ENCODE measurements around the gene MYG1. TPM values are rescaled to one million over a fixed set of nuclear protein-coding genes. Genes with fewer than 3 reads are reported as not detected.

Gene MYG1
- total RNA-seq: 10 to 100 TPM; 49.0 to 53.7 TPM

- Mint-ChIP-seq H3K4me1 (peaks cover 79% of the 10 kb centered on the region), H3K27ac (peak within 1 kb of the TSS; percentile 83), H3K4me3 (peak within 1 kb of the TSS; percentile 85), H3K9me3 (no peaks in the 10 kb centered on the region), H3K36me3 (ENCODE audit: low read depth) (peaks cover 61% of the 10 kb centered on the region), H3K27me3 (no peaks in the 10 kb centered on the region)
- CTCF ChIA-PET: interaction anchor here (0.6 to 6.8 kb wide), 15 partner anchors 12 to 281 kb away, joined by 3 to 110 read pairs (median 4); partner anchors contain the start of genes AAAS and TARBP2
- POLR2A ChIA-PET: interaction anchor here (0.6 to 9.9 kb wide), 16 partner anchors 8 to 220 kb away, joined by 3 to 141 read pairs (median 4); partner anchors contain the start of genes AAAS, CSAD, ESPL1 and MAP3K12
- DNase-seq: peak; percentile 92
Measured at GRCh38 chr12:53299454-53300180, at the start of gene MYG1. TSS of gene MYG1 (plus strand) at chr12:53299695. CDS start at chr12:53299738, 43 bp downstream.

- peak; percentile 79 for DNase-seq
- H3K27me3 Mint-ChIP-seq: no peaks in the 10 kb centered on the region
- H3K27ac Mint-ChIP-seq: peak overlapping the region; percentile 81
- CTCF ChIA-PET: interaction anchor here (0.7 to 13.1 kb wide), 24 partner anchors 9 to 185 kb away, joined by 3 to 211 read pairs (median 3); partner anchors contain the start of genes AAAS, ESPL1, ITGB7 and SP1
- peak overlapping the region; percentile 97 for H3K4me3 Mint-ChIP-seq
- POLR2A ChIA-PET: interaction anchor here (0.8 to 4.0 kb wide), 18 partner anchors 12 to 128 kb away, joined by 3 to 33 read pairs (median 5); partner anchors contain the start of genes CSAD, ESPL1, ITGB7 and MYG1
- peaks cover 52% of the 10 kb centered on the region for H3K4me1 Mint-ChIP-seq
- H3K36me3 Mint-ChIP-seq (ENCODE audit: low read depth): peaks cover 25% of the 10 kb centered on the region
- no peaks in the 10 kb centered on the region for H3K9me3 Mint-ChIP-seq
Measured at GRCh38 chr12:53251477-53252348, 47.8 kb upstream of the MYG1 start.

- POLR2A ChIA-PET: interaction anchor here (0.9 to 4.0 kb wide), 13 partner anchors 11 to 65 kb away, joined by 3 to 33 read pairs (median 5); partner anchors contain the start of genes ESPL1, ITGB7 and MYG1
- H3K27ac Mint-ChIP-seq: peak overlapping the region; percentile 81
- H3K4me1 Mint-ChIP-seq: peaks cover 49% of the 10 kb centered on the region
- DNase-seq: no peak
- CTCF ChIA-PET: interaction anchor here (0.8 to 13.1 kb wide), 7 partner anchors 9 to 93 kb away, joined by 3 to 211 read pairs (median 5); partner anchors contain the start of genes ESPL1 and ITGB7
- no peaks in the 10 kb centered on the region for H3K9me3 Mint-ChIP-seq
- H3K36me3 Mint-ChIP-seq (ENCODE audit: low read depth): peaks cover 25% of the 10 kb centered on the region
- no peaks in the 10 kb centered on the region for H3K27me3 Mint-ChIP-seq
- H3K4me3 Mint-ChIP-seq: peak overlapping the region; percentile 97
Measured at GRCh38 chr12:53252349-53252916, 47.1 kb upstream of the MYG1 start.

- Mint-ChIP-seq H3K27ac (peak overlapping the region; percentile 81), H3K4me1 (peaks cover 49% of the 10 kb centered on the region), H3K9me3 (no peaks in the 10 kb centered on the region), H3K36me3 (ENCODE audit: low read depth) (peaks cover 25% of the 10 kb centered on the region), H3K27me3 (no peaks in the 10 kb centered on the region), H3K4me3 (peak overlapping the region; percentile 97)
- no peak for DNase-seq
- POLR2A ChIA-PET: interaction anchor here (0.8 to 4.0 kb wide), 10 partner anchors 11 to 68 kb away, joined by 3 to 33 read pairs (median 5); partner anchors contain the start of gene ESPL1
- CTCF ChIA-PET: interaction anchor here (0.9 to 13.1 kb wide), 5 partner anchors 15 to 71 kb away, joined by 3 to 211 read pairs (median 5); partner anchors contain the start of genes AAAS, ESPL1 and ITGB7
Measured at GRCh38 chr12:53253298-53253697, 46.2 kb upstream of the MYG1 start.

- no peaks in the 10 kb centered on the region for H3K27me3 Mint-ChIP-seq
- peak; percentile 30 for DNase-seq
- POLR2A ChIA-PET: interaction anchor here (0.9 to 4.0 kb wide), 4 partner anchors 14 to 74 kb away, joined by 3 to 33 read pairs (median 4); partner anchors contain the start of genes CSAD, ESPL1 and ZNF740
Measured at GRCh38 chr12:53254816-53255545, 44.5 kb upstream of the MYG1 start.

GRCh38 chr12:53255996-53256395 lies 43.5 kb upstream of the MYG1 start:
- Mint-ChIP-seq H3K4me1 (peaks cover 52% of the 10 kb centered on the region), H3K27me3 (no peaks in the 10 kb centered on the region), H3K36me3 (ENCODE audit: low read depth) (peaks cover 25% of the 10 kb centered on the region), H3K9me3 (no peaks in the 10 kb centered on the region), H3K27ac (no peak overlapping the region), H3K4me3 (no peak overlapping the region)
- no peak for DNase-seq
- POLR2A ChIA-PET: interaction anchor here (0.8 to 1.4 kb wide), 4 partner anchors 10 to 34 kb away, joined by 3 to 4 read pairs (median 4); partner anchors contain the start of gene ESPL1
- CTCF ChIA-PET: interaction anchor here (13.1 kb wide), 1 partner anchor 42 kb away, joined by 211 read pairs; the partner anchor contains the start of gene ITGB7

More at GRCh38 chr12:53254816-53255545, 44.5 kb upstream of the MYG1 start:
- Mint-ChIP-seq H3K9me3 (no peaks in the 10 kb centered on the region), H3K4me1 (peaks cover 56% of the 10 kb centered on the region), H3K36me3 (ENCODE audit: low read depth) (peaks cover 25% of the 10 kb centered on the region), H3K4me3 (no peak overlapping the region), H3K27ac (peak overlapping the region; percentile 62)
- CTCF ChIA-PET: interaction anchor here (1.4 to 13.1 kb wide), 4 partner anchors 13 to 95 kb away, joined by 5 to 211 read pairs (median 26); partner anchors contain the start of genes CSAD, ESPL1, ITGB7 and ZNF740

- CTCF ChIA-PET: interaction anchor here (0.7 to 13.1 kb wide), 3 partner anchors 9 to 219 kb away, joined by 3 to 211 read pairs (median 6); partner anchors contain the start of genes ESPL1 and ITGB7
- peaks cover 11% of the 10 kb centered on the region for H3K36me3 Mint-ChIP-seq (ENCODE audit: low read depth)
- peaks cover 30% of the 10 kb centered on the region for H3K4me1 Mint-ChIP-seq
- POLR2A ChIA-PET: interaction anchor here (0.8 to 1.3 kb wide), 2 partner anchors 9 to 15 kb away, joined by 3 to 4 read pairs; no protein-coding TSS in a partner anchor
- no peak overlapping the region for H3K4me3 Mint-ChIP-seq
- no peak for DNase-seq
- no peaks in the 10 kb centered on the region for H3K27me3 Mint-ChIP-seq
- no peaks in the 10 kb centered on the region for H3K9me3 Mint-ChIP-seq
- no peak overlapping the region for H3K27ac Mint-ChIP-seq
Measured at GRCh38 chr12:53258541-53259539, 40.7 kb upstream of the MYG1 start.

GRCh38 chr12:53259891-53260290 lies 39.6 kb upstream of the MYG1 start:
- POLR2A ChIA-PET: interaction anchor here (0.9 to 1.4 kb wide), 2 partner anchors 35 to 40 kb away, joined by 3 to 4 read pairs; no protein-coding TSS in a partner anchor

GRCh38 chr12:53265783-53266182 lies 33.7 kb upstream of the MYG1 start:
- DNase-seq: no peak
- no peak overlapping the region for H3K27ac Mint-ChIP-seq
- H3K27me3 Mint-ChIP-seq: no peaks in the 10 kb centered on the region
- peaks cover 40% of the 10 kb centered on the region for H3K4me1 Mint-ChIP-seq
- H3K9me3 Mint-ChIP-seq: no peaks in the 10 kb centered on the region
- ChIA-PET POLR2A (interaction anchor here (1.5 to 7.0 kb wide), 6 partner anchors 9 to 85 kb away, joined by 4 to 93 read pairs (median 36); partner anchors contain the start of genes AAAS, CSAD, MYG1 and PFDN5), CTCF (interaction anchor here (1.3 to 8.0 kb wide), 5 partner anchors 13 to 57 kb away, joined by 4 to 201 read pairs (median 46); partner anchors contain the start of genes AAAS and PFDN5)
- no peak overlapping the region for H3K4me3 Mint-ChIP-seq
- H3K36me3 Mint-ChIP-seq (ENCODE audit: low read depth): peaks cover 28% of the 10 kb centered on the region

More at GRCh38 chr12:53259891-53260290, 39.6 kb upstream of the MYG1 start:
- Mint-ChIP-seq H3K4me1 (peaks cover 21% of the 10 kb centered on the region), H3K36me3 (ENCODE audit: low read depth) (peaks cover 6% of the 10 kb centered on the region), H3K9me3 (no peaks in the 10 kb centered on the region), H3K4me3 (no peak overlapping the region), H3K27me3 (no peaks in the 10 kb centered on the region), H3K27ac (no peak overlapping the region)
- CTCF ChIA-PET: interaction anchor here (1.9 to 13.1 kb wide), 2 partner anchors 9 to 46 kb away, joined by 7 to 211 read pairs; partner anchors contain the start of gene ITGB7
- no peak for DNase-seq
